HepG2 (cell line): Measurements from ENCODE around the gene ARMC5. TPM values are rescaled to one million over a fixed set of nuclear protein-coding genes. Genes with fewer than 3 reads are reported as not detected.

Experiments used
- ATRX ChIP-seq: sonication (generic); formaldehyde crosslinking; IDR thresholded peaks from 2 replicates; pipeline ENCODE4 v1.4.0; 2020; ENCODE audit warnings: missing genetic modification reagents, borderline replicate concordance
- CENPT ChIP-seq: sonication (generic); formaldehyde crosslinking; IDR thresholded peaks from 2 replicates; pipeline ENCODE4 v1.8.0; 2022; ENCODE audit warnings: low read depth, mild to moderate bottlenecking, moderate library complexity, missing genetic modification reagents
- CREM ChIP-seq, 2 experiments: sonication (generic) in 1 of 2; formaldehyde crosslinking in 1 of 2; IDR thresholded peaks; 2 replicates each; pipeline versions ENCODE4 v1.4.0 to v1.6.1; 2016 to 2020; ENCODE audit warnings: antibody characterized with exemption in 1 of 2, mild to moderate bottlenecking in 1 of 2, missing genetic modification reagents in 1 of 2
- EED ChIP-seq: sonication (generic); formaldehyde crosslinking; IDR thresholded peaks from 2 replicates; pipeline ENCODE4 v1.5.0; 2020; ENCODE audit warnings: mild to moderate bottlenecking, missing genetic modification reagents
- FOXJ3 ChIP-seq: sonication (generic); formaldehyde crosslinking; IDR thresholded peaks from 2 replicates; pipeline ENCODE4 v1.4.0; 2020; ENCODE audit warnings: missing genetic modification reagents, mild to moderate bottlenecking, borderline replicate concordance
- GFI1 ChIP-seq: sonication (generic); formaldehyde crosslinking; IDR thresholded peaks from 2 replicates; pipeline ENCODE4 v1.5.0; 2020; ENCODE audit warnings: missing genetic modification reagents, mild to moderate bottlenecking, borderline replicate concordance
- ISX ChIP-seq: sonication (generic); formaldehyde crosslinking; conservative IDR thresholded peaks from 2 replicates; pipeline ENCODE4 v1.5.0; 2020; ENCODE audit warnings: missing genetic modification reagents
- KLF9 ChIP-seq: IDR thresholded peaks from 2 replicates; pipeline ENCODE4 v1.6.1; 2016; ENCODE audit warnings: low read depth
- MTA1 ChIP-seq: sonication (generic); formaldehyde crosslinking; IDR thresholded peaks from 2 replicates; pipeline ENCODE4 v1.4.0; 2020; ENCODE audit warnings: missing genetic modification reagents, mild to moderate bottlenecking, borderline replicate concordance
- NCOA5 ChIP-seq: sonication (generic); formaldehyde crosslinking; IDR thresholded peaks from 2 replicates; pipeline ENCODE4 v1.4.0; 2020; ENCODE audit warnings: missing genetic modification reagents
- SALL1 ChIP-seq: sonication (generic); formaldehyde crosslinking; IDR thresholded peaks from 2 replicates; pipeline ENCODE4 v1.8.0; 2022; ENCODE audit warnings: mild to moderate bottlenecking, missing genetic modification reagents
- ZNF180 ChIP-seq: sonication (generic); formaldehyde crosslinking; IDR thresholded peaks from 2 replicates; pipeline ENCODE4 v1.4.0; 2020; ENCODE audit warnings: low read depth, missing genetic modification reagents, borderline replicate concordance
- ZNF335 ChIP-seq: sonication (generic); formaldehyde crosslinking; IDR thresholded peaks from 2 replicates; pipeline ENCODE4 v1.4.0; 2020; ENCODE audit warnings: missing genetic modification reagents
- ZNF33A ChIP-seq: sonication (generic); formaldehyde crosslinking; IDR thresholded peaks from 2 replicates; pipeline ENCODE4 v1.5.1; 2020; ENCODE audit warnings: missing genetic modification reagents, mild to moderate bottlenecking, moderate library complexity, borderline replicate concordance
- ZNF670 ChIP-seq: sonication (generic); formaldehyde crosslinking; IDR thresholded peaks from 2 replicates; pipeline ENCODE4 v1.8.0; 2022; ENCODE audit warnings: mild to moderate bottlenecking, missing genetic modification reagents, borderline replicate concordance
- polyA plus RNA-seq, 8 experiments: library from polyadenylated mRNA; depleted of rRNA in 3 of 8; stranded (reverse) in 7 of 8; unstranded in 1 of 8; fragments of >200 nt; fragmentation: Illumina TruSeq in 4 of 8; extraction: Trizol in 4 of 8; gene quantifications; 2 replicates each; pipeline versions ENCODE4 v1.2.1 to v1.2.3, GENCODE V29; 2011 to 2016; ENCODE audit warnings: low read depth in 4 of 8, missing spikeins in 1 of 8, mixed read lengths in 1 of 8; ENCODE audit not compliant: insufficient read depth in 1 of 8
- total RNA-seq, 5 experiments: library from RNA; depleted of rRNA; stranded (reverse); fragments of >200 nt; fragmentation: Illumina TruSeq; extraction: Trizol; gene quantifications; 2 replicates each; pipeline ENCODE4 v1.2.3, GENCODE V29; 2016; ENCODE audit warnings: low read depth in 1 of 5
- TF ChIP-seq, protein P1 (sequence below), 2 experiments: IDR thresholded peaks; 2 replicates each; pipeline ENCODE4 v1.6.1; 2011 to 2012; ENCODE audit warnings: low read length in 2 of 2, borderline replicate concordance in 1 of 2, low read depth in 1 of 2, mild to moderate bottlenecking in 1 of 2, moderate library complexity in 1 of 2
- TF ChIP-seq, protein P2 (sequence below): sonication (generic); formaldehyde crosslinking; IDR thresholded peaks from 2 replicates; pipeline ENCODE4 v1.8.1; 2022; ENCODE audit warnings: mild to moderate bottlenecking, missing genetic modification reagents
- TF ChIP-seq, protein P3 (sequence below): sonication (generic); formaldehyde crosslinking; IDR thresholded peaks from 2 replicates; pipeline ENCODE4 v1.8.1; 2023; ENCODE audit warnings: mild to moderate bottlenecking, missing genetic modification reagents
- TF ChIP-seq, protein P4 (sequence below): sonication (generic); formaldehyde crosslinking; IDR thresholded peaks from 2 replicates; pipeline ENCODE4 v1.4.0; 2020; ENCODE audit warnings: missing genetic modification reagents, mild to moderate bottlenecking, borderline replicate concordance
- TF ChIP-seq, protein P5 (sequence below): IDR thresholded peaks from 2 replicates; pipeline ENCODE4 v1.6.1; 2018; ENCODE audit warnings: missing genetic modification reagents

ARMC5 gene
- total and polyA plus RNA-seq, 2 of the 13 experiments (the other 11 are each of a cell fraction or from before 2014, with no cell fraction given), result 10.8 to 22.3 TPM

DNA sequence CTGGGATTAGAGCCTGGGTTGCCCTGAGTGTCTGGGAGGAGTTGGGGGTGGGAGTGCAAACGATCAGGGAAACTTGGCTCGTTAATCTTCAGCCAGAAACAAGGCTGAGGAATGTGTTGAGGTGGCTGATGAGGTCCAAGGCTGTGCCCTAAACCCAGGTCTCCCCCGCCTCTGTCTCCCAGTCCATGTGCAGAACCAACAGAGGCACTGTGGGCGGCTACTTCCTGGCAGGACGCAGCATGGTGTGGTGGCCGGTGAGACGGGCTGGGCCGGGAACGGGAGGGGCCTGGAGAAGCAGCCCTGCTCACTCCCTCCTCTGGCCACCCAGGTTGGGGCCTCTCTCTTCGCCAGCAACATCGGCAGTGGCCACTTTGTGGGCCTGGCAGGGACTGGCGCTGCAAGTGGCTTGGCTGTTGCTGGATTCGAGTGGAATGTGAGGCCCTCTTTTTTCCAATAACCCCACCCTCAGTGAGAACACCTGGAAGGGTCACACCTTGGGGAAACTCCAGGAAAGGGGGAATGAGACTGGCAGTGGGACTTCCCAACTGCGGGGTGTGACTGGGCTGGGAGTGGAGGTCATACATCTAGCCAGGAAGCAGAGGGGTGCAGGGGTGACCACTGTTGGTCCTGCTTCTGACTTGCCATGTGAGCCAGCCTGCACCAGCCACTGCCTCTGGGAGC, 25.3 kb downstream of the ARMC5 start (continued):
- TF ChIP-seq, protein P1, sequence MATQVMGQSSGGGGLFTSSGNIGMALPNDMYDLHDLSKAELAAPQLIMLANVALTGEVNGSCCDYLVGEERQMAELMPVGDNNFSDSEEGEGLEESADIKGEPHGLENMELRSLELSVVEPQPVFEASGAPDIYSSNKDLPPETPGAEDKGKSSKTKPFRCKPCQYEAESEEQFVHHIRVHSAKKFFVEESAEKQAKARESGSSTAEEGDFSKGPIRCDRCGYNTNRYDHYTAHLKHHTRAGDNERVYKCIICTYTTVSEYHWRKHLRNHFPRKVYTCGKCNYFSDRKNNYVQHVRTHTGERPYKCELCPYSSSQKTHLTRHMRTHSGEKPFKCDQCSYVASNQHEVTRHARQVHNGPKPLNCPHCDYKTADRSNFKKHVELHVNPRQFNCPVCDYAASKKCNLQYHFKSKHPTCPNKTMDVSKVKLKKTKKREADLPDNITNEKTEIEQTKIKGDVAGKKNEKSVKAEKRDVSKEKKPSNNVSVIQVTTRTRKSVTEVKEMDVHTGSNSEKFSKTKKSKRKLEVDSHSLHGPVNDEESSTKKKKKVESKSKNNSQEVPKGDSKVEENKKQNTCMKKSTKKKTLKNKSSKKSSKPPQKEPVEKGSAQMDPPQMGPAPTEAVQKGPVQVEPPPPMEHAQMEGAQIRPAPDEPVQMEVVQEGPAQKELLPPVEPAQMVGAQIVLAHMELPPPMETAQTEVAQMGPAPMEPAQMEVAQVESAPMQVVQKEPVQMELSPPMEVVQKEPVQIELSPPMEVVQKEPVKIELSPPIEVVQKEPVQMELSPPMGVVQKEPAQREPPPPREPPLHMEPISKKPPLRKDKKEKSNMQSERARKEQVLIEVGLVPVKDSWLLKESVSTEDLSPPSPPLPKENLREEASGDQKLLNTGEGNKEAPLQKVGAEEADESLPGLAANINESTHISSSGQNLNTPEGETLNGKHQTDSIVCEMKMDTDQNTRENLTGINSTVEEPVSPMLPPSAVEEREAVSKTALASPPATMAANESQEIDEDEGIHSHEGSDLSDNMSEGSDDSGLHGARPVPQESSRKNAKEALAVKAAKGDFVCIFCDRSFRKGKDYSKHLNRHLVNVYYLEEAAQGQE (IDR thresholded peaks at IDR 0.05; ENCODE audit: borderline replicate concordance in 1 of 2, low read depth in 1 of 2, low read length in 2 of 2), result no peak
- TF ChIP-seq ISX (CRISPR knock-in tag) (no peak), ZNF335 (CRISPR knock-in tag) (no peak), MTA1 (CRISPR knock-in tag) (peak; percentile 57; the same call in 1 of the 2 replicates), CREM (IDR thresholded peaks at IDR 0.05) (peak; percentile 16; the same call in 1 of the 2 replicates), CREM (CRISPR knock-in tag; IDR thresholded peaks at IDR 0.05) (no peak), CENPT (CRISPR knock-in tag) (no peak), FOXJ3 (CRISPR knock-in tag) (no peak), ZNF670 (CRISPR knock-in tag) (no peak), ATRX (CRISPR knock-in tag) (no peak), SALL1 (peak; percentile 70; the same call in 1 of the 2 replicates), ZNF180 (CRISPR knock-in tag) (no peak), ZNF33A (CRISPR knock-in tag) (no peak), KLF9 (no peak), EED (no peak; the same call in 1 of the 2 replicates), NCOA5 (CRISPR knock-in tag) (no peak), GFI1 (CRISPR knock-in tag) (no peak)
- TF ChIP-seq, protein P2, sequence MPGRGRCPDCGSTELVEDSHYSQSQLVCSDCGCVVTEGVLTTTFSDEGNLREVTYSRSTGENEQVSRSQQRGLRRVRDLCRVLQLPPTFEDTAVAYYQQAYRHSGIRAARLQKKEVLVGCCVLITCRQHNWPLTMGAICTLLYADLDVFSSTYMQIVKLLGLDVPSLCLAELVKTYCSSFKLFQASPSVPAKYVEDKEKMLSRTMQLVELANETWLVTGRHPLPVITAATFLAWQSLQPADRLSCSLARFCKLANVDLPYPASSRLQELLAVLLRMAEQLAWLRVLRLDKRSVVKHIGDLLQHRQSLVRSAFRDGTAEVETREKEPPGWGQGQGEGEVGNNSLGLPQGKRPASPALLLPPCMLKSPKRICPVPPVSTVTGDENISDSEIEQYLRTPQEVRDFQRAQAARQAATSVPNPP (CRISPR knock-in tag), result peak; percentile 32; the same call in 1 of the 2 replicates
- TF ChIP-seq, protein P3, sequence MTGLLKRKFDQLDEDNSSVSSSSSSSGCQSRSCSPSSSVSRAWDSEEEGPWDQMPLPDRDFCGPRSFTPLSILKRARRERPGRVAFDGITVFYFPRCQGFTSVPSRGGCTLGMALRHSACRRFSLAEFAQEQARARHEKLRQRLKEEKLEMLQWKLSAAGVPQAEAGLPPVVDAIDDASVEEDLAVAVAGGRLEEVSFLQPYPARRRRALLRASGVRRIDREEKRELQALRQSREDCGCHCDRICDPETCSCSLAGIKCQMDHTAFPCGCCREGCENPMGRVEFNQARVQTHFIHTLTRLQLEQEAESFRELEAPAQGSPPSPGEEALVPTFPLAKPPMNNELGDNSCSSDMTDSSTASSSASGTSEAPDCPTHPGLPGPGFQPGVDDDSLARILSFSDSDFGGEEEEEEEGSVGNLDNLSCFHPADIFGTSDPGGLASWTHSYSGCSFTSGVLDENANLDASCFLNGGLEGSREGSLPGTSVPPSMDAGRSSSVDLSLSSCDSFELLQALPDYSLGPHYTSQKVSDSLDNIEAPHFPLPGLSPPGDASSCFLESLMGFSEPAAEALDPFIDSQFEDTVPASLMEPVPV (CRISPR knock-in tag), result 0 out of 2 replicates have a peak, but pooled peaks have one; percentile 30
- TF ChIP-seq, protein P4, sequence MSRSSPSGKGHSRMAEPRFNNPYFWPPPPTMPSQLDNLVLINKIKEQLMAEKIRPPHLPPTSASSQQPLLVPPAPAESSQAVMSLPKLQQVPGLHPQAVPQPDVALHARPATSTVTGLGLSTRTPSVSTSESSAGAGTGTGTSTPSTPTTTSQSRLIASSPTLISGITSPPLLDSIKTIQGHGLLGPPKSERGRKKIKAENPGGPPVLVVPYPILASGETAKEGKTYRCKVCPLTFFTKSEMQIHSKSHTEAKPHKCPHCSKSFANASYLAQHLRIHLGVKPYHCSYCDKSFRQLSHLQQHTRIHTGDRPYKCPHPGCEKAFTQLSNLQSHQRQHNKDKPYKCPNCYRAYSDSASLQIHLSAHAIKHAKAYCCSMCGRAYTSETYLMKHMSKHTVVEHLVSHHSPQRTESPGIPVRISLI, result no peak
- TF ChIP-seq, protein P5, sequence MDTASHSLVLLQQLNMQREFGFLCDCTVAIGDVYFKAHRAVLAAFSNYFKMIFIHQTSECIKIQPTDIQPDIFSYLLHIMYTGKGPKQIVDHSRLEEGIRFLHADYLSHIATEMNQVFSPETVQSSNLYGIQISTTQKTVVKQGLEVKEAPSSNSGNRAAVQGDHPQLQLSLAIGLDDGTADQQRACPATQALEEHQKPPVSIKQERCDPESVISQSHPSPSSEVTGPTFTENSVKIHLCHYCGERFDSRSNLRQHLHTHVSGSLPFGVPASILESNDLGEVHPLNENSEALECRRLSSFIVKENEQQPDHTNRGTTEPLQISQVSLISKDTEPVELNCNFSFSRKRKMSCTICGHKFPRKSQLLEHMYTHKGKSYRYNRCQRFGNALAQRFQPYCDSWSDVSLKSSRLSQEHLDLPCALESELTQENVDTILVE, result 0 out of 2 replicates have a peak, but pooled peaks have one; percentile 18
